Measurements from ENCODE around the gene NAT8L. TPM values are rescaled to one million over a fixed set of nuclear protein-coding genes. Genes with fewer than 3 reads are reported as not detected.

NAT8L gene
- polyA plus RNA-seq, 1 donor (not counting 4 experiments of a cell fraction or from before 2014, with no cell fraction given) = 0.01 TPM

GRCh38 chr4:2104556-2105345, 45.6 kb downstream of the NAT8L start:
- no peak for FAIRE-seq
- H2AFZ ChIP-seq (ENCODE audit: control insufficient read depth, low read length) = no peak overlapping the region
- H3K27me3 ChIP-seq (ENCODE audit: control insufficient read depth, extremely low read depth, insufficient read depth, low read length) = peaks cover 19% of the 10 kb centered on the region
- no peak overlapping the region for H3K4me3 ChIP-seq (ENCODE audit: control insufficient read depth in 2 of 3, extremely low read depth in 1 of 3, insufficient read depth in 2 of 3, low read depth in 1 of 3, low read length in 3 of 3)
- no peak overlapping the region for H3K4me2 ChIP-seq (ENCODE audit: control insufficient read depth, extremely low read depth, insufficient read depth, low read depth, low read length)
- no peaks in the 10 kb centered on the region for H3K9me1 ChIP-seq (ENCODE audit: control insufficient read depth, extremely low read depth, insufficient read depth, low read length)
- H3K36me3 ChIP-seq (ENCODE audit: control insufficient read depth in 2 of 2, extremely low read depth in 1 of 2, insufficient read depth in 2 of 2, low read length in 2 of 2) = no peaks in the 10 kb centered on the region
- no peaks in the 10 kb centered on the region for H4K20me1 ChIP-seq (ENCODE audit: control insufficient read depth, extremely low read depth, insufficient read depth, low read length)
- dilution Hi-C loops (cut with MboI; ENCODE audit: extremely low pct_ligation_motif_present, low sequenced_read_pairs) = no loop called here
- no peak overlapping the region for H3K9ac ChIP-seq (ENCODE audit: control insufficient read depth, extremely low read depth, insufficient read depth, low read length)
- H3K79me2 ChIP-seq (ENCODE audit: control insufficient read depth, insufficient read depth, low read length) = no peaks in the 10 kb centered on the region
- no peaks in the 10 kb centered on the region for H3K9me3 ChIP-seq (ENCODE audit: control insufficient read depth, low read depth, low read length)
- no peak overlapping the region for H3K27ac ChIP-seq (ENCODE audit: control insufficient read depth, insufficient read depth, low read length)
- no peak for DNase-seq (ENCODE audit: low read depth, low spot score)
- H3K4me1 ChIP-seq (ENCODE audit: control insufficient read depth, extremely low read depth, insufficient read depth, low read length) = peaks cover 14% of the 10 kb centered on the region
- TF ChIP-seq EZH2 (IDR thresholded peaks at IDR 0.05; ENCODE audit: low read length) = no peak
- TF ChIP-seq CTCF (optimal IDR thresholded peaks at IDR 0.05 in 1 of 3, IDR thresholded peaks at IDR 0.05 in 1 of 3, conservative IDR thresholded peaks at IDR 0.05 in 1 of 3; ENCODE audit: extremely low read depth in 1 of 3, insufficient read depth in 2 of 3, low read length in 3 of 3) = no peak

- DNase-seq (ENCODE audit: low read depth, low spot score) (no peak), FAIRE-seq (no peak)
- Histone ChIP-seq H3K9me3 (ENCODE audit: control insufficient read depth, low read depth, low read length) (no peaks in the 10 kb centered on the region), H3K4me3 (ENCODE audit: control insufficient read depth in 2 of 3, extremely low read depth in 1 of 3, insufficient read depth in 2 of 3, low read depth in 1 of 3, low read length in 3 of 3) (no peak overlapping the region), H3K9ac (ENCODE audit: control insufficient read depth, extremely low read depth, insufficient read depth, low read length) (no peak overlapping the region), H3K79me2 (ENCODE audit: control insufficient read depth, insufficient read depth, low read length) (no peaks in the 10 kb centered on the region), H2AFZ (ENCODE audit: control insufficient read depth, low read length) (no peak overlapping the region), H3K9me1 (ENCODE audit: control insufficient read depth, extremely low read depth, insufficient read depth, low read length) (no peaks in the 10 kb centered on the region), H3K27me3 (ENCODE audit: control insufficient read depth, extremely low read depth, insufficient read depth, low read length) (peaks cover 19% of the 10 kb centered on the region), H3K27ac (ENCODE audit: control insufficient read depth, insufficient read depth, low read length) (no peak overlapping the region), H3K4me1 (ENCODE audit: control insufficient read depth, extremely low read depth, insufficient read depth, low read length) (peaks cover 14% of the 10 kb centered on the region), H3K4me2 (ENCODE audit: control insufficient read depth, extremely low read depth, insufficient read depth, low read depth, low read length) (no peak overlapping the region), H4K20me1 (ENCODE audit: control insufficient read depth, extremely low read depth, insufficient read depth, low read length) (no peaks in the 10 kb centered on the region), H3K36me3 (ENCODE audit: control insufficient read depth in 2 of 2, extremely low read depth in 1 of 2, insufficient read depth in 2 of 2, low read length in 2 of 2) (no peaks in the 10 kb centered on the region)
- TF ChIP-seq EZH2 (IDR thresholded peaks at IDR 0.05; ENCODE audit: low read length) (no peak), CTCF (optimal IDR thresholded peaks at IDR 0.05 in 1 of 3, IDR thresholded peaks at IDR 0.05 in 1 of 3, conservative IDR thresholded peaks at IDR 0.05 in 1 of 3; ENCODE audit: extremely low read depth in 1 of 3, insufficient read depth in 2 of 3, low read length in 3 of 3) (no peak)
- dilution Hi-C loops (cut with MboI; ENCODE audit: extremely low pct_ligation_motif_present, low sequenced_read_pairs) = no loop called here
Observed at GRCh38 chr4:2105559-2105958, 46.4 kb downstream of the NAT8L start.

Measured in keratinocyte (primary cell).